Astrocyte of the cerebellum (primary cell): ENCODE data around the gene CFAP299.
"Not testable (repeated sequence)": the region's sequence is repeated elsewhere in the genome, so short reads cannot be mapped to it uniquely, and the experiment has no call there.

Experiments used
- DNase-seq: peaks from one replicate; pipeline ENCODE4 v3.0.0-alpha.2; 2011; ENCODE audit warnings: low read depth
- H3K4me3 ChIP-seq: 2 replicates; pipeline ENCODE4 v1.5.1; 2011; ENCODE audit warnings: mild to moderate bottlenecking, low read depth, low read length, moderate library complexity
- CTCF ChIP-seq: IDR thresholded peaks from 2 replicates; pipeline ENCODE4 v1.5.1; 2012; ENCODE audit warnings: low read length, low read depth, moderate library complexity, mild to moderate bottlenecking; ENCODE audit errors: missing control alignments
- in situ Hi-C: cut with HindIII; loops from 2 replicates; pipeline ENCODE4 v1.10.0; 2017; ENCODE audit warnings: low sequenced_read_pairs

The CFAP299 gene

GRCh38 chr4:80335554-80336358 is at the start of gene CFAP299:
Gene CFAP299 (plus strand): TSS chr4:80335730.
- peak; percentile 74 for DNase-seq
- H3K4me3 ChIP-seq, result peak within 1 kb of the TSS; percentile 83
- in situ Hi-C loops, result loop anchor here (25.0 kb wide), 2 partner anchors 673 to 1373 kb away; no protein-coding TSS in a partner anchor
- peak; percentile 64 for TF ChIP-seq CTCF

- in situ Hi-C loops, result no loop called here
- no peak for TF ChIP-seq CTCF
- H3K4me3 ChIP-seq, result no peak overlapping the region
Measured at GRCh38 chr4:80286451-80286850, 49.1 kb upstream of the CFAP299 start.

GRCh38 chr4:80290665-80291064 is 44.9 kb upstream of the CFAP299 start:
- DNase-seq, in situ Hi-C loops: not testable (repeated sequence)

More at GRCh38 chr4:80286451-80286850, 49.1 kb upstream of the CFAP299 start:
- DNase-seq, result no peak

GRCh38 chr4:80294206-80294605 is 41.3 kb upstream of the CFAP299 start:
- in situ Hi-C loops, result no loop called here
- no peak for DNase-seq
- TF ChIP-seq CTCF, result no peak

More at GRCh38 chr4:80290665-80291064, 44.9 kb upstream of the CFAP299 start:
- not testable (repeated sequence) for H3K4me3 ChIP-seq

GRCh38 chr4:80295336-80295735 is 40.2 kb upstream of the CFAP299 start:
- no peak for DNase-seq
- no peak for TF ChIP-seq CTCF
- in situ Hi-C loops, result no loop called here
- H3K4me3 ChIP-seq, result no peak overlapping the region

More at GRCh38 chr4:80294206-80294605, 41.3 kb upstream of the CFAP299 start:
- H3K4me3 ChIP-seq, result no peak overlapping the region

- DNase-seq, result no peak
- no peak for TF ChIP-seq CTCF
- H3K4me3 ChIP-seq, result no peak overlapping the region
- in situ Hi-C loops, result no loop called here
Measured at GRCh38 chr4:80295826-80296225, 39.7 kb upstream of the CFAP299 start.

GRCh38 chr4:80301884-80302283 is 33.6 kb upstream of the CFAP299 start:
- in situ Hi-C loops, result no loop called here
- no peak overlapping the region for H3K4me3 ChIP-seq

More at GRCh38 chr4:80301884-80302283, 33.6 kb upstream of the CFAP299 start:
- TF ChIP-seq CTCF, result no peak
- no peak for DNase-seq
